Measurements from ENCODE around the gene ARHGEF18. TPM values are rescaled to one million over a fixed set of nuclear protein-coding genes. Genes with fewer than 3 reads are reported as not detected.

The ARHGEF18 gene
- total RNA-seq (10 to 100 TPM in 2 of 10 donors, 1 to 10 TPM in 8; 4.8 to 13.3 (median 8.7) TPM), polyA plus RNA-seq (1 to 10 TPM; 5.7 to 6.1 TPM)
- long read RNA-seq, donor 1, partial matches to known transcripts, result 2 of 9 reads
- long read RNA-seq, donor 1, other reads (novel, unspliced or antisense), result 7 of 9 reads
- long read RNA-seq, donor 2, partial matches to known transcripts, result 4 of 8 reads
- long read RNA-seq, donor 2, other reads (novel, unspliced or antisense), result 4 of 8 reads
- long read RNA-seq, donor 3, partial matches to known transcripts, result 3 of 6 reads
- long read RNA-seq, donor 3, other reads (novel, unspliced or antisense), result 3 of 6 reads

- peaks cover 0 to 50% (median 0%) of the 10 kb centered on the region in 9 donors for H3K4me1 ChIP-seq
- H3K9me3 ChIP-seq, result peaks cover 0 to 16% (median 7%) of the 10 kb centered on the region in 11 donors
- H3K27ac ChIP-seq, result peak within 1 kb of the TSS in 1 of 10 donors; percentile 86
- TF ChIP-seq CTCF (IDR thresholded peaks at IDR 0.05), result no peak
- no peaks in the 10 kb centered on the region for H3K36me3 ChIP-seq
- H3K27me3 ChIP-seq, result peaks cover 0 to 17% (median 0%) of the 10 kb centered on the region in 7 donors
- DNase-seq, result no peak
- ATAC-seq, result peak in 7 of 8 donors; percentile 39 to 63 (median 56)
- 71 to 77% methylated on average over 13 of the region's 13 CpGs for WGBS, 2 donors
- intact Hi-C loops (cut with DNase I), result loop anchor here in 3 of 10 donors (5.0 to 10.0 kb wide), 3 partner anchors 196 to 484 kb away; no protein-coding TSS in a partner anchor
- H3K4me3 ChIP-seq, result peak within 1 kb of the TSS in 2 of 10 donors; percentile 3 to 56
These were observed at the start of gene ARHGEF18 for GRCh38 chr19:7348587-7349230. Gene ARHGEF18, plus strand, starts transcription at chr19:7348937. Its CDS starts 13,954 bp downstream, at chr19:7362891.

DNA sequence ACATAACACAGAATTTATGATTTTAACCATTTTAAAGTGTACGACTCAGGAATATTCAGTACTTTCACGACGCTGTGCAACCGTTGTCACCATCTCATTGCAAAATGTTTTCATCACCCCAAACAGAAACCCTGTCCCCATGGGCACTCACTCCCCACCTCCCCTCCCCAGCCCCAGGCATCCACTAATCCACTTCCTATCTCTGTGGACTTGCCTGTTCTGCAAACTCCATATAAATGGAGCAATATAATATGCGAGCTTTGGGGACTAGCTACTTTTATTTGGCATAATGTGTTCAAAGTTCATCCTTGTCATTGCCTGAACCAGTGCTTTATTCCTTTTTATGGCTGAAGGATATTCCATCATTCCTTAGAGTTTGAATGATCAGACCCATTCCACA, 47.2 kb upstream of the ARHGEF18 start:
- Histone ChIP-seq H3K27ac (no peak overlapping the region), H3K4me3 (no peak overlapping the region), H3K4me1 (no peaks in the 10 kb centered on the region), H3K9me3 (no peaks in the 10 kb centered on the region), H3K27me3 (no peaks in the 10 kb centered on the region), H3K36me3 (no peaks in the 10 kb centered on the region)
- no peak for DNase-seq
- no peak for ATAC-seq
- 86 to 90% methylated on average over 5 of the region's 5 CpGs for WGBS, 2 donors
- intact Hi-C loops (cut with DNase I), result no loop called here
- TF ChIP-seq CTCF (IDR thresholded peaks at IDR 0.05), result no peak

DNA sequence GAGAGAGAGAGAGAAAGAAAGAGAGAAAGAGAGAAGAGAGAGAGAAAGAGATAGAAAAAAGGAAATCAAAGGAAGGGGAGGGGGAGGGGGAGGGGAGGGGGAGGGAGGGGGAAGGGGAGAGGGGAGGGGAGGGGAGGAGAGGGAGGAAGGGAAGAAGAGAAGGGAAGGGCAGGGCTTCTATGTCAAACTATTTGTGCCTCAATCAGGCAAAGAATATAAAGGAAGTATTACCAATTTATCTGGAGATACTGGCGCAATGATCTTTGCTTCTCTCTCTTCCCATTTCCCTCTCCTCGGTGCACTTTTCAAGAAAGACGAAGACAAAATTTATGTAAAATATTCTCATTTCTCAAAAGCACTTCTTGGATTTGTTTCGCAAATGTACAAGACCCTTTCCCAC, 45.3 kb upstream of the ARHGEF18 start:
- H3K27ac ChIP-seq, result no peak overlapping the region
- no peaks in the 10 kb centered on the region for H3K27me3 ChIP-seq
- no peaks in the 10 kb centered on the region for H3K36me3 ChIP-seq
- no peak overlapping the region for H3K4me3 ChIP-seq
- no peaks in the 10 kb centered on the region for H3K9me3 ChIP-seq
- ATAC-seq, result no peak
- TF ChIP-seq CTCF (IDR thresholded peaks at IDR 0.05), result no peak
- WGBS, 2 donors, result 80 to 85% methylated on average over 4 of the region's 4 CpGs
- intact Hi-C loops (cut with DNase I), result no loop called here
- H3K4me1 ChIP-seq, result no peaks in the 10 kb centered on the region
- no peak for DNase-seq

DNA sequence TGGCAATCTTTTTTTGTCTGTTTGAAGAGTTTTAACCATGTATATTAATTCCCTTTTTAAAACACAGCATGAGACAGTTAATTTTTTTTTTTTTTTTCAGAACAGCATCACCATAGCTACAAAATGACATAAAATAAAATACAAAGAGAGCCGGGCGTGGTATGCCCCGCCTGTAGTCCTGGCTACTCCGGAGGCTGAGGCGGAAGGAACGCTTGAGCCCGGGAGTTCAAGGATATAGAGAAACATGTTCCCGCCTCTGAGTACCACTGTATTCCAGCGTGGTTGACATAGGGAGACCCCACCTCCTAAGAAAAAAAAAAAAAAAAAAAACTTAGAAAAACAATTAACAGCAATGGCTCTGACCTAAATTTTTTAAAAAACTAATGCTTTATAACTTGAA, 44.5 kb upstream of the ARHGEF18 start:
- Histone ChIP-seq H3K36me3 (no peaks in the 10 kb centered on the region), H3K27me3 (no peaks in the 10 kb centered on the region), H3K4me3 (no peak overlapping the region), H3K9me3 (no peaks in the 10 kb centered on the region), H3K4me1 (no peaks in the 10 kb centered on the region), H3K27ac (no peak overlapping the region)
- no peak for TF ChIP-seq CTCF (IDR thresholded peaks at IDR 0.05)
- DNase-seq (no peak), ATAC-seq (peak in 1 of 8 donors; percentile 42)
- 61 to 79% methylated on average over 9 of the region's 9 CpGs for WGBS, 2 donors
- intact Hi-C loops (cut with DNase I), result no loop called here

Data from heart right ventricle (tissue), 16 donors.